BJ (cell line): ENCODE results near the gene AFF3. TPM values are rescaled to one million over a fixed set of nuclear protein-coding genes. Genes with fewer than 3 reads are reported as not detected.

Experiments used
- CTCF ChIA-PET: fragments of 350-600 bp; formaldehyde crosslinking; extraction: SDS; loops from one replicate; lab custom pipeline; 2021; ENCODE audit warnings: antibody characterized with exemption, inconsistent platforms; lab: Yijun Ruan, JAX
- POLR2A ChIA-PET: fragments of 300-600 bp; sonication (Branson Sonifier 250); formaldehyde crosslinking; extraction: SDS; loops from one replicate; lab custom pipeline; 2021; ENCODE audit warnings: antibody characterized with exemption; lab: Charles Lee
- DNase-seq: peaks from one replicate; pipeline ENCODE4 v3.0.0-alpha.2; 2011; ENCODE audit warnings: low read depth
- H3K27me3 ChIP-seq: 2 replicates; pipeline ENCODE4 v1.6.0; 2011; ENCODE audit warnings: low read length; ENCODE audit not compliant: control insufficient read depth, insufficient read depth
- H3K36me3 ChIP-seq: 2 replicates; pipeline ENCODE4 v1.5.1; 2011; ENCODE audit warnings: low read length; ENCODE audit not compliant: control insufficient read depth, insufficient read depth
- H3K4me3 ChIP-seq: 2 replicates; pipeline ENCODE4 v1.5.1; 2011; ENCODE audit warnings: low read depth, mild to moderate bottlenecking, control low read depth, low read length
- CTCF ChIP-seq: IDR thresholded peaks from 2 replicates; pipeline ENCODE4 v1.5.1; 2011; ENCODE audit warnings: low read depth, mild to moderate bottlenecking, control low read depth, inconsistent platforms, low read length, moderate library complexity; ENCODE audit not compliant: insufficient read depth
- polyA plus RNA-seq: library from polyadenylated mRNA; depleted of rRNA; stranded (reverse); fragments of >200 nt; gene quantifications from 2 replicates; pipeline ENCODE4 v1.2.3, GENCODE V29; 2011

AFF3 gene
- polyA plus RNA-seq, 1 experiment = 11.5 TPM

GRCh38 chr2:99520813-99521212 is 621.6 kb downstream of the AFF3 start:
- CTCF ChIA-PET = no interaction called here
- H3K4me3 ChIP-seq = no peak overlapping the region
- no peak for TF ChIP-seq CTCF
- DNase-seq = no peak
- H3K27me3 ChIP-seq = peaks cover 4% of the 10 kb centered on the region; the same call in 1 of the 2 replicates
- no peaks in the 10 kb centered on the region for H3K36me3 ChIP-seq
- POLR2A ChIA-PET = no interaction called here

GRCh38 chr2:99520195-99520594 is 622.2 kb downstream of the AFF3 start:
- H3K36me3 ChIP-seq = no peaks in the 10 kb centered on the region
- no peak for DNase-seq
- ChIA-PET CTCF (no interaction called here), POLR2A (no interaction called here)
- H3K27me3 ChIP-seq = peaks cover 4% of the 10 kb centered on the region; the same call in 1 of the 2 replicates
- no peak overlapping the region for H3K4me3 ChIP-seq
- TF ChIP-seq CTCF = no peak

- no peak overlapping the region for H3K4me3 ChIP-seq
- ChIA-PET CTCF (no interaction called here), POLR2A (no interaction called here)
- no peak for DNase-seq
- TF ChIP-seq CTCF = no peak
- peaks cover 4% of the 10 kb centered on the region; the same call in 1 of the 2 replicates for H3K27me3 ChIP-seq
- H3K36me3 ChIP-seq = no peaks in the 10 kb centered on the region
These were observed 628.0 kb downstream of the AFF3 start for GRCh38 chr2:99514357-99514756.

GRCh38 chr2:99512181-99512591 is 630.2 kb downstream of the AFF3 start:
- DNase-seq = no peak
- ChIA-PET POLR2A (no interaction called here), CTCF (interaction anchor here (1.0 kb wide), 1 partner anchor 11 kb away, joined by 3 read pairs; no protein-coding TSS in a partner anchor)
- Histone ChIP-seq H3K36me3 (no peaks in the 10 kb centered on the region), H3K27me3 (peaks cover 2% of the 10 kb centered on the region), H3K4me3 (no peak overlapping the region)
- no peak for TF ChIP-seq CTCF

GRCh38 chr2:99509387-99509786 is 633.0 kb downstream of the AFF3 start:
- no peak overlapping the region for H3K4me3 ChIP-seq
- DNase-seq = no peak
- no peaks in the 10 kb centered on the region; the same call in 1 of the 2 replicates for H3K27me3 ChIP-seq
- H3K36me3 ChIP-seq = no peaks in the 10 kb centered on the region
- TF ChIP-seq CTCF = no peak
- POLR2A ChIA-PET = no interaction called here
- CTCF ChIA-PET = interaction anchor here (1.0 kb wide), 1 partner anchor 19 kb away, joined by 5 read pairs; the partner anchor contains the start of gene REV1
